Stimulated activated CD8-positive, alpha-beta memory T cell treated with anti-CD3 and anti-CD28 coated beads, Interleukin-12 subunit alpha, Interleukin-12 subunit beta, amount 100 ng/mL, for 4 hours (primary cell): ENCODE results near the gene KY.

Experiments
- DNase-seq: peaks from one replicate; pipeline ENCODE4 v3.0.0-alpha.2; 2020; ENCODE audit warnings: low read depth

KY gene

DNA sequence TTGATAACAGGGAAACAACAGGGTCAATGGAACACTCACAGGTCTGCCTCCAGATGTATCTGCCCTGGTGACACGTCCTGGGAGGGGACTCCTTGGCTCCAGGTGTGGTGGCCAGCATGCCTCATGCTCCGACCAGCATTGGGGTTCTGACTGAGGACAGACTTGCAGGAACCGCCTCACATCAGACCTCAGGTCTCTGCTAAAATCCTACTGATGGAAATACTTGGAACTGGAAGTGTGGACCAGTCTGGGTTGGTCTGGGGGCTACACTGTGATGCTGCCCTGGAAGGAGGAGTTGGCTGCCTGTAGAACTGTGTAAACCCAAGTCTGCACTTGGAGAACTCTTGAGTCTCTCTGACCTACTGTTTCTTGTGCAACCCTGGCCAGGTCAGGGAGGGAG, 17.1 kb upstream of the KY start:
- DNase-seq, result no peak

DNA sequence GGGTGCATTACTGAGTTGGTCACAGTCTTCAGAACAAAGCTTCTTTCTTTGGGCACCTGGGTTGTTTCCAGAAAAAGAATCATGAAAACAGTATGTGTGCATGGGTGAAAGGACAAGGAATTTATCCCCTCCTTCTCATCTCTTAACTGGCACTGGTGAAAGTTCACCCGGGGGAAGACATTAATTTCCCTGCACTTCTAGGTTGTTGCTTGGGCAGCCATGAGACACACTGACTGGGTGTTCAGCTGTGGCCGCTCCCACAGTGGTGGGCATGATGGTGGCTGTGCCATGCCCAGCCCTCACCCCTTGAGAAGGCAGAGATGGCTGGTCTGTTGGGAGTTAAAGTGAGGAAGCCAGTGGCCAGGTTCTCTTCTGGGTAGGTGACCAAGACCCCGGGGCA, 16.6 kb upstream of the KY start:
- DNase-seq, result no peak

DNA sequence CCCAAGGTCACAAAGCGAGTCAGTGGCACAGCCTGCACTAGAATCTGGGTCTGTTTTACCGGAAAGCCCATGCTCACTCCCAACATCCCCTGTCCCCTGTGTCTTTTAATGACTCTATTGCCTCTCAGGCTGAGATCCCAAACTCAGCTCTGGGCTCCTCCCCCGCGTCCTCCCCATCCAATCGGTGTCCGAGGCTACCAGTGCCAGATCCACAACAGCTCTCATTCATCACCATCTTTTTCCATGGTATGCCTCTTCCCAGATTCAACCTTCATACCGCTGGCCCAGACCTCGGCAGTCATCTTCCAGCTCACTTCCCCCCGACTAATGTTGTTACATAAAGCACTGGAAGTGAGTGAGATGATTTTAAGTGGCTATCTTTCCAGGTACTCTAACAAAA, 16.1 kb upstream of the KY start:
- DNase-seq, result no peak

DNA sequence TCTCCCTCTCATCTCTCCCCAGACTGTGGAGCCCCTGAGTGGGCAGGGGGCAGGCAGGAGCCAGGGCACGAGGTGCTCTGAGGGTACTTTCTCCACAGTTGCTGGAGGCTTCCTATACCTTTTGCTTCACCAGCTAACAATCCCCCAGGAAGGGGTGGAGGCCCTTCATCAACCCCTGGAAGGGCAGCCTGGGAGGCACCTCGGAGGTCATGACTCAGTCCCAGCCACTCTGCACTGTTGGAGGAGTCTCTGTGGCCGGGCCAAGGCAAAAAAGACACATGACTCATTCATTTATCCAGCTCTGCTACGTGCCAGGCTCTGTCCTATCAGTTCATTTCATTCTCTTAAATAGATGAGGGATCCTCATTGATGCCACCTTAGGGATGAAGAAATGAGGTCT, 15.6 kb upstream of the KY start:
- DNase-seq, result no peak

DNA sequence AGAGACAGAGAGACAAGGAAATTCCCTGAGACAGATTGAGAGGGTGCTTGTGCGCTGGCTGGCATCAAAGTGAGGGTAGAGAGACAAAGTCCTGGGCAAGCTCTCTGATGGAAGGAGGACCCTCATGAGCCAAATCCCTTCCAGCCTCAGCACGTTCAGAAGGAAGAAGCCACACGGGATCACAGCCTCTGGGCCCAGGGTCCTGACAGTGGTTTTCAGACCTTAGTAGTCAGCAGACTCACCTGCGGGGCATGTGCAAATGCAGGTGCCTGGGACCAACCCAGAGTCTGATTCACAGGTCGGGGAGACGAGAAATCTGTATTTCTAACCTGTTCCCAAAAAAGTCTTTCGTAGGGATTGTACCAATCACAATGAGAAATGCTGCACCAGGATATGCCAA, 15.2 kb upstream of the KY start:
- DNase-seq, result no peak

DNA sequence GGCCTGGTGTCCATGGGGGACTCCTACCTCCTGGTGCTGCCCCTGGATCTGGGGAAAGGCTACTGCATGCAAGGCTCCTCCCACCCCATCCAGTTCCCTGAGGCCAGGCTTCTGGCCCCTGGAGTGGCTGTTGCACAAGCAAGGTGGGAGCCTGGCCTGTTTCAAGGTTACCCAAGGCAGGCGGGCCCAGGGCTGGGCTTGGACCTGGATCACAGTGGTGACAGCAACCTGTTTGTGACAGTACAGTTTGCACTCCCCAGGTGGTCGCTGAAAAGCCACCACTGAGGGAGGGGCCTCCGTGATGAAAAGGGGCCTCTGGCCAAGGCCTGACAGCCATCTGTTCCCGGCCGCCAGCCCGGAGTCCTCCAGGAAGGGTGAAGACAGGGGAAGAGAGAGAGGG, 14.4 kb upstream of the KY start:
- DNase-seq, result no peak

DNA sequence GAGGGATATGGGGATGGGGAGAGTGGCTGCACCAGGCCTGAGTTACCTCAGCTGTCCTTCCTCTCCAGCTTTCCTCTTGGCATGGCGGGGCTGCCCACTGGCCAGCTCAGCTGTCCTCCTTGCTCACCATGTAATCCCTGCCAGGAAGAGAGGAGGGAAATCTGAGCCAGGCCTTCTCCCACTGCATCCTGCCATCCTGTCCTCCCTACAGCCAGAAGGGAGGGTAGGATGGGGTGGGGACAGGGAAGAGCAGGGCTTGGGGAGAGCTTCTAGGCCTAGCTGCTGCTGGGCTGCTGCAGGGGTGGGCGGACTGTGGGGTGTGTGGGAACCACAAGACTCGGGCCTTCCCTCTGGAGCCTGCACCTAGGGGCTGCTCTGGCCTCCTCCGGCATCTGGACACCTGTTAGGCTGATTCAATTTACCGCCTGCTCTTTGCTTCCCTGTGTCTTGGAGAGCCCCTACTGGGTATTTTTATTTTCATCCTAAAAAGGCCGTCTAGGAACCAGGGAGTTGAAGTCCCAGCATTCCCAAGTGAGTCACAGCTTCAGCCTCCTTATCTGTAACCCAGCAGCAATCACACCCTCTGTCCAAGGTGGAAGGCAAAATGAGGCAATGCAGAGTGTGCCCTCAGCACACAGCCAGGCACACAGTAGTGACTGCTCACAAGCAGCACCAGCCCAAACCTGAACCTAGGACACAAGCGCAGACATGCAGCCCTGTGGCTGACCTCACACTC, 13.1 kb upstream of the KY start:
- no peak for DNase-seq

DNA sequence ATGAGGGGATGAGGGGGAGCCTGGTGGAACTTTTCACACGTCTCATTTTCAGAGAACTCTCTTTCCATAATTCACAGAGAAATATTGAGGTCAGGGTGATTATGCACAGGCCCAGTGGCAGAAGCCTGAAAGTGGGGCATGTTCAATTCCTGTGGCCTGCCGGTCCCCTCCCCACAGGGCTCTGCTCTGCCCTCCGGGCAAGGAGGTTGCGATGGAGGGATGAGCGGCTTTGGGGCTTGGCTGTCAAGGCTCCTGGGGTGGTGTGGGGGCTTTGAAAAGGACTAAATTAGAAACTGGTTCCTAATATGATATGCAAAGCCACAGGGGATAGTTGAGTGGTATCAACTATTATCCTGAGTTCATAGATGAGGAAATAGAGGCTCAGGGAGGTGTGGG, 9.2 kb upstream of the KY start:
- DNase-seq, result no peak

DNA sequence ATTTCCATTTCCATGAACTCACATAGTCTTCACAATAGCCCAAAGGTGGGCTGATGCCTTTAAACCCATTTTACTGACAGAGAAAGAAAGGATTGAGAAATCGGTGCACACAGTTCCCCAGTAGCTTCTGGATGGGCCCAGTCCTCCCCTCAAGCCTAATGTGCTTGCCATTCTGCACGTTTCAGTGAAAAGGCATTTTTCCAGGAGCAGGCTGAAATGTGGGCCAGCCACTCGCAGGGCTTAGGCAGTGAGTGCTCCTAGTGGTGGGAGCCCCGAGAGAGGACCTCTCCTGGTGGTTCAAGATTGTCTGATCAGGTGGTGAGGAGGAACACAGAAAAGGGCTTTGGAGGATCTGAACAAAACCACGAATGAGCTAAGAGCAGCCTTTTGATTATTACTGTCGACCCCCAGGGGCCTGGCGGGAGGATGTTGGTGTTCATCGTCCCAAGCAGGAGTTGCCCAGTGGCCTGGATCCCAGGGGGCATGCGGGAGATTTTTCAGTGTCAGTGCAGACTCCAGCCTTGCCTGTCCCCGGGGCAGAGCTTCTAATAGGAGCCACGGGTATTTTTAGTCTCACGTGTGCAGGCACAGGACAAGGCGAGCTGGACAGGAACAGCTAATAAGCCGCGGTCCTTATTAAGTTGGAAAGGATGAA, 8.7 kb upstream of the KY start:
- no peak for DNase-seq

DNA sequence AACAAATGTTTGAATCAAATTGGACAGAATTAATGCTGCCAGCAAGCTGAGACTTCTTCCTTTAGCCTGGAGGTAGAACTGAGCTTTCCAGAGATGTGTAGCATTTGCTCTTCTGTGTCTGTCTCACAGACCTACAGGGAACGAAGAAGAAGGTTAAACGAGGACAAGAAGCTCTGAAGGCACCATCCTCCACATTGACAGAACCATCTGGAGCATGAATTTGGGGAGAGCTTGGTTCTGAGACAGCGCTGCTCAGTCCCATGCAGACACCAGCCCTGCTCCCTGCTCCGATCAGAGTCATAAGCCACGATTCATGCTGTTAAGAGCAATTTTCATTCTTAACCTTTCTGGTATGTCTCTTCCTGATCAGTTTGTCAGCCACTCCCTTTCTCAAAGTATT, 7.7 kb upstream of the KY start:
- DNase-seq, result no peak

DNA sequence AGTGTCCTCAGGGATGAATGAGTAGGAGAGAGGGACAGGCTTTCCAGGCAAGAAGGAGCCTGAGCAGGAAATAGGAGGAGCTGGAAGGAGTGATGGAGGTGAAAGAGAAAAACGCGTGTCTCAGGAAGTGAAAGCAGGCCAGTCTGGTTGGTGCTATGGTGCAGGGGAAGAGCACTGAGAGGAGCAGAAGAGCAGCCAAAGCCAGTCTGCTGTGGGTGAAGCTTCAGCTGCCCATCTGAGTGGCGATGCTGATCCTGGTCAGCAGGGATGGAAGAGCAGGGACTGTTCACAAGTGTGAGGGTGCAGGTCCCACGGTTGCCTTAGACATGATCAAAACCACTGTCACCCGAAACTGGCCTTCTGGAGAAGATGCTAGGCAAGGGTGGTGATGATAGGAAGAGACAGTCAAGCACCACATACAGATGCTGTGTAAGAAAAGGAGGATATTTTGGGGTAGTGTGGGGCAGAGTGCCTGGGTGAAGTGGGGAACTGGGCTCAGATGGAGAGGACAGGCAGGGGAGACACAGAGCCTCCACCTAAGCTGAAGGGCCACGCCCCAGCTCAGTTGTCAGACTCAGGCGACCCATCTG, 5.5 kb upstream of the KY start:
- no peak for DNase-seq

DNA sequence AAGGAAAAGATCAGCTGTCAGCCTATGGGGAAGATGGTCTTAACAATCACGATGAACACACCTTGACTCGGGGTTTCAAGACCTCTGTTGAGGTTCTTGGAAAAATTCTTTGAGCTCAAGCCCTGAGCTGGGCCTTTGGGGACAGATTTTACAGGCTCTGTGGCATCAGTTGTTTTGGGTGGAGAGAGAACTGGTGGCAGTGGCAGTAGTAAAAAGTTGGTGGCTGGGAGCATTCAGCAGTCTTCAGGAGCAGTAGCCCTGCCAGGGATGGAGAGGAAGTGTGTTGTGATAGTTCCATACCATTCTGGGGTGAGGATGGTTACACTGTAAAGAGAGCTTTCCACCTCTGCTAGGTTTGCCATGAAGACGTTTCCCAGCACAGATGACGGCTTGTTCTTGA, 4.9 kb upstream of the KY start:
- no peak for DNase-seq

DNA sequence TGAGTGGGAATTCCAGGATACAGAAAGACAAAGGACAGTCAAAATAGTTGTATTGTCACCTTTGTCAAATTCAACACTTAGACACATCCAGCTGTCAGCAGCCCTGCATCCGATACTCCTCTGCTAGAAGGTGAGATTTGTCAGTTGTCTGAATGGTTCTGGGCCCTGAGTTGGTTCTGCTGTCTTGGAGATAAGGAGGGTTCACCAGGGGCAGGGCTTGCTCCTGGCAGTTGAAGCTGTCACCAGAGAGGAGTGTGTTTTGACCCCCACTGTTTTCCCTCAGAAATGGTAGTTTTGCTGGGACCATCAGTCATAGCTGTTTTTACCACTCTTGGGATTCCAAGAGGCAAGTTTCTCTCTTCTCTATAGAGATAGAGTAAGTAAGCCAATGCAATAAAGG, 3.2 kb upstream of the KY start:
- no peak for DNase-seq

DNA sequence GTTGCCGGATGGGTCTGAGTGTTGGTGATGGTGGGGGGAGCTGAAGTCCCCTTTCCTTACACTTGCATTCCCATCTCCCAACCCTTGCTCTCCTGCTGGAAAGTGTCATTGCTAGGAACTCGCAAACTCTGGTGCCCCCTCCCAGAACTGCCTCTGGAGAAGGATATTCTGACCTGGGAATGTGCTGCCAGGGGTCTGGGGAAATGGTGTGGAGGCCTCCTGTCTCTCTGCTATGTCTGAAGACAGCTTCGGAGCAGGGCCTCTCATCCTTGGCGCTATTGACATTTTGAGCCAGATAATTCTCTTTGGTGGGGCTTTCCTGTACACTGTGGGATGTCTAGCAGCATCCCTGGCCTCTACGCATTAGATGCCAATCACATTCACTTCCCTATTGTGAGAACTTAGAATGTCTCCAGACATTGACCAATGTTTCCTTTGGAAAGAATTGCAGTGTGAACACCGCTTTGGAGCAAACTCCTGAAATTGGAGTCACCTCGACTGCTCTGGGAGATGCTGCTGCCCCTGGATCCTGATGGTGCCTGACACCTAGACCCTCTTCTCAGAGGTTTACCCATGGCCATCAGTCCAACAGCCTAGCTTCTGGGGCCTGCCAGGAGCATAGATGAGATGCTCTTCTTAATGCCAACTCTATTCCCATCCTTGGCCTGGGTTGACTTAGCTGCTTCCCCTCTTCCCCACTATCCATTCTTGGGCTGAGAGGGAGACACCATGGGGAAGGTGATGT, 2.2 kb upstream of the KY start:
- DNase-seq, result no peak

DNA sequence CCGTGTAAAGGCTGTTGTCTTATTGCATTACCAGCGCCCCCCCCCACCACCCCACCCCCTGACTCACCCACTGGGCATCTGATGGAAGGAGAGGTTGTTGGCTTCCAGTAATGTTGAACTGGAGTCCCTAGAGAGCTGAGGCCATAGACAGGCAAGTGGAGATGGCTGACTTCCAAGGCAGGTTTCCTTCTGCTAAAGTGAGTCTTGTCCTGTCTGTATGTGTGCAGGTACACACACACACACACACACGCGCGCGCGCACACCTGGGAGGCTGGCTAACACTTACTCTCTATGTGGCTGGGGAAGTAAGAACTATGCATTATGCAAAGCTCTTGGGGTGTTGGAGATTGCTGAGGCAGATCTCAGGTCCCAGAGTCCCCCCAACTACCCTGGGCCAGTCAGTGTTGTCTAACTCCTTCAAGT, 1.6 kb upstream of the KY start:
- DNase-seq, result no peak

DNA sequence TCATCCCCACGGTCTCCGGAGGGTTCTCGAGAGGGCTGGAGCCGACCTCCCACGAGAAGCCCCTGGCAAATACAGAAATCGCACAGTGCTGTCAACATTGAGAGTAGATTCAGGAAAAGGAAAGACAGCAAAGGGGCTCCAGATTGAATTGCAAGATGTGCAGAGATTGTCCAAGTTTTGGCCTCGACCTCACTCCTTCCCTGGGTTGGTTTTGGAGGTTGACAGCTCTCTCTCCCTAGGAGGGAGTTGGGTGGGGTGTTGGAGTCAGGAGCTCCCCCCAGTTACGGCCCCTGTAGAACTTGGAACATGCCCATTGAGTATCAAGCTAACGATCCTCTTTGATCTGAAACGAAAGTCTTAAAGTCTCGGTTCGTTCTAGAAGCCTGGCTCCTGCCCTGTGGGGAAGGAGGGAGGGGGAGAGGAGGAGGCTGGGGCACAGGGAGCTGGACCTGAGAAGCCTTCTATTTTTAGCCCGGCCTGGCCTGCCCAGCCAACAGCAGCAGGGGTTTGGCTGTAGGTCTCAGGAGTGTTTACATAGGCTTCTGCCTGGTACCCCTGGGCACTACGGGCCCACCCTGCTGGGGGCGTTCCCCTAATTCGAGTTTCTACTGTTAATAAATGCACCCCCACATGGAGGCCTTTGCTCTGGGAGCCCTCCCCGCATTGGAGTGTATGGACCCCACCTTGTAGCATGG, 672 bp upstream of the KY start:
- DNase-seq, result no peak

DNA sequence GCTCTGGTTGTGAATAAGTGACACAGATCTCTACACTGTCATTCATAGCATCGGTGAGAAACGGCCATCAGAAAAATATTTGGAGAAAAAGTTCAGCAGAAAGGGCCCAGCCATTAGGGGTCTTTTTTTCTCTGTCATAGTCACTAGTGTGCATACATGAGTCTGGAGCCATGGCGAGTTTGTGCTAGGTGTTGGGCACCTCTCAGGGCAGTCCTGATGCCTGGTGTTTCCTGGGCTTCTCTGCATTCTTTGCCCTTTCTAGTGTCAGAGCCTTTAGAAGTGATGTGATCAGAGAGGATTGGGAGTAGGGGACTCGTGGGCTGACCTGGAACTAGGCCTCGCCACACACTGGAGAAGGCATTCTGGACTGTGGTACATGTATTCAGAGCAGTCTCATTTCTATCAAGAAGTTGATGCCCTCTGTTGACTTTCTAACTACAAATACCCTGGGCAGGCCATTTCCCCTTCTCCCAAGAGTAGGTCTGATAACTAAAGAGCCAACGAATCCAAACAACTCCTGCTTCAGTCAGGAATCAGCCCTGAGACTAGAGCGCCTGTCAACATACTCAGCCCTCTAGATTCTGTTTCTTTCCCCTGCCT, 1.6 kb downstream of the KY start:
- no peak for DNase-seq

DNA sequence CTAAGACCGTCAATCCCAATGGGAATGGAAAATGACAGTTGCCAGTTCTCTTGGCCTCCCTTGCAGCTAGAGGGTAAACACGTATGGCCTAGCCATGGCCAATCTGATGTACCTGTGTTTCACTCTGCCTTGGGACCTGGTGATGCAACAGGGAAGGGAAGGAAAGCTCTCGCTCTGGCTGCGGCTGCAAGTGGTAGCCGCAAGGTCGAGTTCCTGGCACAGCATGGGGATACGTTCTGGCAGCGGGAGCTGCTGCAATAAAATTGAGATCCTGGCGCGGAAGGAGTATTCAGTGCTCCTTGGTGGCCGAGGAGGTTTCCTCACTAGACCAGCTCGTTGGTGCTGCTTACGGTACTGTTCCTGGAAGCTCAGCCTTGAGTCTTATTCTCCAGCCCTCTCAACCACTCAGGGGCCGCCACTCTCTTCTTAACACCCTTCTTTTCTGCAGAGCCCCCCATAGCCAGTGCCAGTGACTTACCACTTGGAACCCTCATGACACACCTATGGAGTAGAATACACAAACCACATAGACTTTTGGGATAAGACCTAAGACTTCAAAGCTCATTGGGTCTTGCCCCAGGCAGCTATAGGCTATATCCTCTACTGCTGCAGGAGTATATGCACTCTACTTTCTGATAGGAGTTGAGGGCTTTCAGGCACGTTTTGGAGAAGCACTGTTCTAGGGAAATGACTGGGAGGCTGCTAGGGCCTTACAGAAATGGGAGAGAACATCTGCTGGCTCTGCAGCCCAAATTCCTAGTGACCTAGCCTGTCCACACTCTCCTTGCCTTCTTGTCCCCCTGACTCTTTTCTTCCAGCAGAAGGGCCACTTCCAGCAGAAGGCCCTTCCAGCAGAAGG, 2.7 kb downstream of the KY start:
- no peak for DNase-seq

DNA sequence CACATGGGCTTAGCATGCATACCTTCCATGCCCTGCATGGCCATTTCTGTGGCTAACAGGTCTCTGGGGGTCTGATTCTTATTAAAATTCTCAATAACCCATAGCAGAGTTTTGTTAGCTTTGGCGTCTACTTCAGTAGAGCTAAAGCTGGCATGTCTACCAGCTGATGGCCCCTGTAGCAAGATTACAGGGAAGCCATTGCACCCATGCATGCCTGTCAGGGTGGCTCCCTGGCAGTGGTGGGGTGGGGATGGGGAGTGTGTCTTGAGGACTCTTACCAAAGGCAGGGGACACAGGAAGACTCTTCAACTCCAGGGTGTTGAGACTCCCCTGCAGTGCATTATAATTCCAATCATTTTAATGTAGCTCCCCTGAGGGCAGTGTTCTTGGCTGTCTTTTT, 4.7 kb downstream of the KY start:
- no peak for DNase-seq

DNA sequence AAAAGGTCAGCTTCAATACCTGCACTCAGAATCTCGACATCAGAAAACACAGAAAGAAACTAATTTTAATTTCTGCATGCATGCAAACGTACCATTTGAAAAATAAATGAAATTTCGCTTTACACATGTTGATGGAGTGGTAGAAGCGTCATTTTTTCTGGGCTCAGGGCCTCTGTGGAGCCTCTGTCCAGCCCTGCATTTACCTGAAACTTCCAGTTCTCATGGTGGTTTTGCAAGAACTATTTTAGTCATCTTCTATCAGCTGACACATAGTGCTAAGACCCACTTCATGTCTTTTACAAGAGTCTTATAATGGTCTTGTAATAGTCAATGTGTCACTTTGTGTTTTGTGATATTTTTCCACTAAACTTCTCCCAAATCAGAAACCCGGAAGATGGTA, 5.3 kb downstream of the KY start:
- no peak for DNase-seq
